Activated naive CD4-positive, alpha-beta T cell treated with anti-CD3 and anti-CD28 coated beads, Interleukin-2, amount 10 ng/mL, durations not matched to agents 7 days and 5 days (primary cell): ENCODE measurements around the gene MAPRE2.

Source experiments
- CTCF ChIA-PET: fragments of 350-600 bp; sonication (Branson Sonifier 250); formaldehyde crosslinking; loops from one replicate; lab custom pipeline; 2021; ENCODE audit warnings: antibody characterized with exemption; lab: Charles Lee
- DNase-seq: peaks from one replicate; pipeline ENCODE4 v3.0.0-alpha.2; 2020
- H3K27ac Mint-ChIP-seq: one replicate; pipeline ENCODE4 v1.8.0; 2021; ENCODE audit warnings: mild to moderate bottlenecking, moderate library complexity, mixed read lengths
- H3K27me3 Mint-ChIP-seq: one replicate; pipeline ENCODE4 v1.8.0; 2021; ENCODE audit warnings: mild to moderate bottlenecking, mixed read lengths
- H3K36me3 Mint-ChIP-seq: one replicate; pipeline ENCODE4 v1.8.0; 2021; ENCODE audit warnings: mixed read lengths
- H3K4me1 Mint-ChIP-seq: one replicate; pipeline ENCODE4 v1.8.0; 2021; ENCODE audit warnings: mixed read lengths
- H3K4me3 Mint-ChIP-seq: one replicate; pipeline ENCODE4 v1.8.0; 2021; ENCODE audit warnings: mild to moderate bottlenecking, moderate library complexity, mixed read lengths
- H3K9me3 Mint-ChIP-seq: one replicate; pipeline ENCODE4 v1.8.0; 2021; ENCODE audit warnings: mixed read lengths

The MAPRE2 gene

DNA sequence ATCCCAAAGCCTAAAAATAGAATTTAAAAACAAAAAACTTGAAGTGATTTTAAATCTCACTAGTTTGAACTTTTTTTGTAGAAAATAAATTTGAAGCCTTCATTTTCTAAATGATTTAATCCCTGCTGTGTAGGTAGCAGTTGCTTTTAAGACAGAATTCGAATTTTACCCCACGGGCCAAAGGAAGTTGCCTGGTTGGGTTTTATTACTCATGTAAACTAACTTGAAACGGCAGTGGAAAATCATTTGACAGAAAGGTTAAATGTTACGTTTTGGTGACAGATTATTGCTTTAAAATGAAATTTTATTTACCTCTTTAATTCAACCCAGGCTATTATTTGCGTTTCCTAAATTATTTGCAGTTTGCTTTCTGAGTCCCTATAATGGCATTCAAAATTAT lies 2.0 kb downstream of the MAPRE2 start:
- peaks cover 67% of the 10 kb centered on the region for H3K4me1 Mint-ChIP-seq
- DNase-seq: no peak
- peaks cover 4% of the 10 kb centered on the region for H3K9me3 Mint-ChIP-seq
- CTCF ChIA-PET: interaction anchor here (1.2 to 4.2 kb wide), 2 partner anchors 15 to 36 kb away, joined by 5 to 53 read pairs; no protein-coding TSS in a partner anchor
- peak overlapping the region; percentile 92 for H3K27ac Mint-ChIP-seq
- peak overlapping the region; percentile 93 for H3K4me3 Mint-ChIP-seq
- H3K36me3 Mint-ChIP-seq: peaks cover 15% of the 10 kb centered on the region
- peaks cover 5% of the 10 kb centered on the region for H3K27me3 Mint-ChIP-seq

- no peak for DNase-seq
- CTCF ChIA-PET: interaction anchor here (0.7 to 2.5 kb wide), 4 partner anchors 15 to 39 kb away, joined by 3 to 15 read pairs (median 4); no protein-coding TSS in a partner anchor
- H3K27ac Mint-ChIP-seq: peak overlapping the region; percentile 6
- H3K27me3 Mint-ChIP-seq: peaks cover 5% of the 10 kb centered on the region
- H3K4me3 Mint-ChIP-seq: peak overlapping the region; percentile 2
- H3K4me1 Mint-ChIP-seq: peaks cover 81% of the 10 kb centered on the region
- H3K36me3 Mint-ChIP-seq: peaks cover 15% of the 10 kb centered on the region
- peaks cover 4% of the 10 kb centered on the region for H3K9me3 Mint-ChIP-seq
These were observed 3.9 kb downstream of the MAPRE2 start for GRCh38 chr18:35045121-35045520.

DNA sequence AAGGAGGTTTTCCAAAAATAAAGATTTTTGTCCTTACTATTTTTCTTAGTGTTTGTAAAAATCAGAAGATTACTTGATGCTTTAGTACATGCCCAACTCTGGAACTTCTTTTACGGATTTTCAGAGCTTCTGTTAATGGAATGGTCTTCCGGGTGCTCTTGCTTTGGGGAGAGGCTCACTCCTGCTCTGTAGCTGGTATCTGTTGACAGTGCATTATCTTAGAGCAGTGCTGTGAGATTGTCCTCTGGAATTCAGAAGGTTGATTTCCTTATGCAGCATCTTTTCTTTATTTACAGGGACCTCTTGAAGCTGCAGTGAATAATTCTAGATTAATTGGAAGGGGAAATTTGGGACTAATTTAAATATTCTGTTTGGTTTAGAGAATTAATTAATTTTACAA lies 4.6 kb downstream of the MAPRE2 start:
- Mint-ChIP-seq H3K9me3 (peaks cover 4% of the 10 kb centered on the region), H3K4me3 (peak overlapping the region; percentile 43), H3K4me1 (peaks cover 82% of the 10 kb centered on the region), H3K27ac (peak overlapping the region; percentile 6), H3K27me3 (peaks cover 5% of the 10 kb centered on the region), H3K36me3 (peaks cover 15% of the 10 kb centered on the region)
- no peak for DNase-seq
- CTCF ChIA-PET: interaction anchor here (1.3 to 2.5 kb wide), 2 partner anchors 17 to 39 kb away, joined by 6 to 15 read pairs; no protein-coding TSS in a partner anchor

DNA sequence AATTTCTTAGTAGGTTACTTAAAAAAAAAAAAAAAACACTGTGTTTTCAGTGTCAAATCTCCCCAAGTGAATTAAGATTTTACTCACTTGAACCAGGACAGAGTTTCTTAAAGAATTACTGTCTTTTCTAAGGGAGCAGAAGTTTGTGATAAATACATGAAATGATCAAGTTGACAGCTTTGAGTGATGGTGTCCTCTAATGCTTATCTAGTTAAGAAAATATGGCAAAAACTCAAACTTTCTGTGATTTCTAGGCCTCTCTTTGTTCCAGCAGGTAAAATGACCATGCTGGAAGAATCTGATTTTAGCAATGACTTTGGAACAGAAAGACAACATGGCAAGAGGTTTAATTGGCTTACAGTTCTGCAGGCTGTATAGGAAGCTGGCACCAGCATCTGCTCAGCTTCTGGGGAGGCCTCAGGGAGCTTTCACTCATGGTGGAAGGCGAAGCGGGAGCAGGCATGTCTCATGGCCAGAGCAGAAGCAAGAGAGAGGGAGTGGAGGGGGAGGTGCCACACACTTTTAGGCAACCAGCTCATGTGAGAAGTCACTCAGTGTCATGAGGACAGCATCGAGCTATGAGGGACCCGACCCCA lies 6.6 kb downstream of the MAPRE2 start:
- CTCF ChIA-PET: interaction anchor here (2.5 kb wide), 1 partner anchor 18 kb away, joined by 15 read pairs; no protein-coding TSS in a partner anchor
- Mint-ChIP-seq H3K9me3 (peaks cover 4% of the 10 kb centered on the region), H3K27me3 (no peaks in the 10 kb centered on the region), H3K36me3 (peaks cover 21% of the 10 kb centered on the region), H3K4me3 (no peak overlapping the region), H3K27ac (no peak overlapping the region), H3K4me1 (peaks cover 86% of the 10 kb centered on the region)
- DNase-seq: no peak

DNA sequence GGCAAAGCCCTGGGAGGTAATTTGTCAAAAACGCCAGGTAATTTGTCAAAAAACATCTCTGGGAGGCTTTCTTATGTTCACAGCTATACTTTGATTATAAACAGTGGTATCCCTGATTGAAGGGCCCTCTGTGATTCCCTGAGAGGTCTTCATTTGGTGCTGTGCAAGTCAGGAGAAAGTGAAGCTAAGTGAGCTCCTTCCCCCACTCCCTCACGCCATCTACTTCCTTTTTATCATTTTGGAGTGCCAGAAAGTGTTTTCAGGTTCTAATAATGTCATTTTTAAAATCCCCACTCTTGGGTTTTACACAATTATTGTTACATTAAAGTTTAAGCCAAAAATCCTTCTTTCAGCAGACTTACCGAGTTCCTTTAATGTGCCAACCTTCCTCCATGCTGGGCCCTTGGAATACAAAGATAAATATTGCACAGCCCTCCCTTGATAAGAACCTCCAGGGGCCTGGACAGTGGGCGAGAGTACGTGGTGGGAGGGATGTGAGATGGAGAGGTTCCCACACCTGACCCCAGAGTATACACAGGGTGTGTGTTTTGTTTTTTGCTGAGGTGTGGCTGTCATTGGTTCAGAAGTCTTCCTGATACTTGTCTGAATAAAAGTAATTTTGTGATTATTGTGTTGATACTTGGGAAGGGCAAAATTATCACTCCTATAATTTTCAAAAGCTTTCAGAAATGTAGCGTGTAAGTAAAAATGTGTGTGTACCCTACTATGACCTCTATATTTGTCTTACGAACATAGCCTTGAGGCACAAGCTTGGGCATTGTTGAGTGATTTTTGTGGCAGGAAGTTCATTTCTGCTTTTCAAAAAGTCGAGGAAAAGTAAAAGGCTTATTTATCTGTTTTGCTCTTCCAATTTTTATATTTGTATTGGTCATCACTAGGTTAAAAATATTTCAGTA lies 8.2 kb downstream of the MAPRE2 start:
- no peak for DNase-seq
- Mint-ChIP-seq H3K9me3 (peaks cover 4% of the 10 kb centered on the region), H3K36me3 (peaks cover 16% of the 10 kb centered on the region), H3K27ac (peak overlapping the region; percentile 79), H3K27me3 (no peaks in the 10 kb centered on the region), H3K4me3 (peak overlapping the region; percentile 36), H3K4me1 (peaks cover 71% of the 10 kb centered on the region)
- CTCF ChIA-PET: interaction anchor here (1.0 to 1.7 kb wide), 2 partner anchors 43 kb away, joined by 3 to 5 read pairs; no protein-coding TSS in a partner anchor

- Mint-ChIP-seq H3K27me3 (no peaks in the 10 kb centered on the region), H3K4me1 (peaks cover 64% of the 10 kb centered on the region), H3K27ac (peak overlapping the region; percentile 79), H3K4me3 (peak overlapping the region; percentile 36), H3K36me3 (peaks cover 17% of the 10 kb centered on the region), H3K9me3 (peaks cover 4% of the 10 kb centered on the region)
- no peak for DNase-seq
- CTCF ChIA-PET: interaction anchor here (0.7 to 1.7 kb wide), 2 partner anchors 44 to 93 kb away, joined by 4 to 5 read pairs; no protein-coding TSS in a partner anchor
These were observed 8.9 kb downstream of the MAPRE2 start for GRCh38 chr18:35050028-35050546.

DNA sequence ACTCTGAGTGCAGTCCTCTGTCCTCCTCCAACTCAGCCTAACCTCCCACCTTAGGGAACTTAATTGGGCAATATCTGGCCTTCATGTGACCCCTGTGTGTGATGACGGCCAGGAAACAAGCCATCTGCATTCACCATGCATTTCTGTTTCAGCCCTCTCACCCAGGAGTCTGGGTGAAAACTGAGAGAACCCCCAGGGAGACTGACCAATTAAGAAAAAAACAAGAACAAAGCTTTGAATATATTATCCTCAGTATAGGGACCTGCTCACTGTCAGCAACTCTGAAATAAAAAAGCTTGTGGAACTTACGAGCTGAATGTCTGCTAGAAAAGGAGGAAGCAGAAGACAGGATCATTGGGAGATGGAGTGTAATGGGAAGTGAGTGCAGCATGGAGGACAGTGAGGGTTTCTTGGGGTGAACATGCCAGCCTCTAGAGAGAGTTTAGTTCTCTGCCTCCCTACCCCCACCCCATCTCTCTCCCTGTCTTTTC lies 9.5 kb downstream of the MAPRE2 start:
- CTCF ChIA-PET: interaction anchor here (0.7 to 1.7 kb wide), 2 partner anchors 44 to 93 kb away, joined by 4 to 5 read pairs; no protein-coding TSS in a partner anchor
- Mint-ChIP-seq H3K27me3 (no peaks in the 10 kb centered on the region), H3K4me3 (no peak overlapping the region), H3K27ac (no peak overlapping the region), H3K36me3 (peaks cover 16% of the 10 kb centered on the region), H3K9me3 (peaks cover 4% of the 10 kb centered on the region), H3K4me1 (peaks cover 58% of the 10 kb centered on the region)
- no peak for DNase-seq

DNA sequence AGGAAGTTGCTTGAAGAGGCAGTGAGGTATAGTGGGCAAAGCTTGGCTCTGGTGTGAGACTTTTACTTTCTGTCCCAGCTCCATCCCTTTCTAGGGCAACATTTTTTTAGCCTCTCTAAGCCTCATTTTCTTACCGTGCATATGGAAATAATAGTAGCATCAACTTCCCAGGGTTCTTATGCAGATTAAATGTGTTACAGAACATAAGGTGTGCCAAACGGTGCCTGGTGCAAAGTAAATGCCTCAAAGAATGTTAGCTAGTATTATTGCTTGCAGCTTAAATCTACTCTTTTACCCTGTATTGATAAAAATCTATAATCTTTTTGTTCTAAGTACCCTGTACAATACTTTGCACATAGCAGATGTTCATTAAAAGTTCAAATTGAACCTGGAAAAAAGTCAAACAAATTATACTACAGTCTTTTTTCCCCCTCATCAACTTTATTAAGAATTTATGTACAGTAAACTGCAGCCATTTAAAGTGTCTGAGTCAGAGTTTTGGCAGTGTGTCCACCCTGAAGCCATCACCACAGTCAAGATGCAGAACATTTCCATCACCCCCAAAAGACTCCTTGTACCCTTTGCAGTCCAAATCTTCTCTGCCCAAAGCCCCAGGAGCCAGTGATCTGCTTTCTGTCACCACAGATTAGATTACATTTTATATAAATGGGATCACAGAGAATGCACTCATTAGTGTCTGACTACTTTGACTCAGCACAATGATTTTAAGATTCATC lies 10.6 kb downstream of the MAPRE2 start:
- Mint-ChIP-seq H3K9me3 (peaks cover 4% of the 10 kb centered on the region), H3K27ac (no peak overlapping the region), H3K27me3 (no peaks in the 10 kb centered on the region), H3K4me3 (no peak overlapping the region), H3K36me3 (peaks cover 16% of the 10 kb centered on the region), H3K4me1 (peaks cover 47% of the 10 kb centered on the region)
- no peak for DNase-seq
- CTCF ChIA-PET: interaction anchor here (1.7 kb wide), 1 partner anchor 45 kb away, joined by 5 read pairs; no protein-coding TSS in a partner anchor

DNA sequence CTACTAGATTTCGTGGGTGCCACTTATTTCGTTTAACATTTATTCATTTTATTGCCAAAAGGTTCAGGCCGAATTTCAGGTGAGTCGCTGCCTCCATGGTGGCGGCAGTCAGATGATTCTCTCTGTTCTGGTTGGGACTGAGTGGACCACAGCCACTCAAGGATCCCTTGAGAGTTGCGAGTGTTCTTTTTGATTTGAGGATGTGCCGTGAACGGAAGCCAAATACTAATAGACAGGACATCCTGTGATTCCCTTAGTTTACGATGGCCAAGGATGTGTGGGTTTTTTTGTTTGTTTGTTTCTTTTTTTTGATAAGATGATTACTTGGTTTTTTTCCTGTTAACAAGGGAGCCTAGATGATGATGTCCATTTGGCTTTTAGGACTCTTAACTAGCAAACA lies 13.2 kb downstream of the MAPRE2 start:
- no peaks in the 10 kb centered on the region for H3K27me3 Mint-ChIP-seq
- no peak overlapping the region for H3K4me3 Mint-ChIP-seq
- no peak overlapping the region for H3K27ac Mint-ChIP-seq
- CTCF ChIA-PET: no interaction called here
- H3K9me3 Mint-ChIP-seq: no peaks in the 10 kb centered on the region
- no peak for DNase-seq
- H3K36me3 Mint-ChIP-seq: peaks cover 11% of the 10 kb centered on the region
- H3K4me1 Mint-ChIP-seq: peaks cover 29% of the 10 kb centered on the region

- H3K4me1 Mint-ChIP-seq: peaks cover 22% of the 10 kb centered on the region
- no peak overlapping the region for H3K27ac Mint-ChIP-seq
- no peaks in the 10 kb centered on the region for H3K27me3 Mint-ChIP-seq
- no peaks in the 10 kb centered on the region for H3K9me3 Mint-ChIP-seq
- DNase-seq: no peak
- H3K4me3 Mint-ChIP-seq: no peak overlapping the region
- CTCF ChIA-PET: no interaction called here
- peaks cover 11% of the 10 kb centered on the region for H3K36me3 Mint-ChIP-seq
These were observed 13.9 kb downstream of the MAPRE2 start for GRCh38 chr18:35055105-35055504.

- Mint-ChIP-seq H3K4me1 (peaks cover 16% of the 10 kb centered on the region), H3K27ac (no peak overlapping the region), H3K4me3 (no peak overlapping the region)
These were observed 14.5 kb downstream of the MAPRE2 start for GRCh38 chr18:35055726-35056125.

GRCh38 chr18:35059280-35059927 lies 18.2 kb downstream of the MAPRE2 start:
- no peaks in the 10 kb centered on the region for H3K9me3 Mint-ChIP-seq
- CTCF ChIA-PET: interaction anchor here (0.9 kb wide), 1 partner anchor 33 kb away, joined by 6 read pairs; no protein-coding TSS in a partner anchor
- no peak overlapping the region for H3K27ac Mint-ChIP-seq
- no peak overlapping the region for H3K4me3 Mint-ChIP-seq
- H3K27me3 Mint-ChIP-seq: no peaks in the 10 kb centered on the region
- no peaks in the 10 kb centered on the region for H3K4me1 Mint-ChIP-seq
- H3K36me3 Mint-ChIP-seq: peaks cover 3% of the 10 kb centered on the region
- DNase-seq: no peak

More at GRCh38 chr18:35055726-35056125, 14.5 kb downstream of the MAPRE2 start:
- Mint-ChIP-seq H3K27me3 (no peaks in the 10 kb centered on the region), H3K9me3 (no peaks in the 10 kb centered on the region), H3K36me3 (peaks cover 11% of the 10 kb centered on the region)
- no peak for DNase-seq
- CTCF ChIA-PET: no interaction called here
